ENCODE data around the gene SUCLG2. TPM values are rescaled to one million over a fixed set of nuclear protein-coding genes. Genes with fewer than 3 reads are reported as not detected.

SUCLG2 gene
- total RNA-seq, 1 experiment from 2014 or later, result 22.3 TPM

GRCh38 chr3:67497746-67498145 is 156.7 kb downstream of the SUCLG2 start:
- H3K9ac ChIP-seq (ENCODE audit: low read length), result no peak overlapping the region
- POLR2A ChIA-PET (ENCODE audit: unreplicated experiment), result no interaction called here
- H3K4me2 ChIP-seq (ENCODE audit: low read length), result no peak overlapping the region
- H2AFZ ChIP-seq (ENCODE audit: low read length), result no peak overlapping the region
- ATAC-seq, result no peak
- CTCF ChIA-PET, result no interaction called here
- no peaks in the 10 kb centered on the region for H3K27me3 ChIP-seq (ENCODE audit: low read length)
- H3F3A ChIP-seq (ENCODE audit: low read length, unreplicated experiment), result no peaks in the 10 kb centered on the region
- no peaks in the 10 kb centered on the region for H3K9me2 ChIP-seq (replicated peaks; ENCODE audit: low read length)
- no peaks in the 10 kb centered on the region; the same call in 1 of the 2 replicates for H3K36me3 ChIP-seq (ENCODE audit: low read depth, low read length)
- BruUV-seq (replicated peaks), result no TSS peak
- no peaks in the 10 kb centered on the region for H4K20me1 ChIP-seq (ENCODE audit: low read length)
- intact Hi-C loops (cut with micrococcal nuclease), result no loop called here
- no peaks in the 10 kb centered on the region for H3K9me3 ChIP-seq (ENCODE audit: low read length)
- no peak for DNase-seq
- H3K4me1 ChIP-seq (ENCODE audit: insufficient read depth, low read length), result no peaks in the 10 kb centered on the region
- H3K4me3 ChIP-seq (ENCODE audit: low read length), result no peak overlapping the region
- H3K27ac ChIP-seq (ENCODE audit: low read length), result no peak overlapping the region
- TF ChIP-seq EZH2phosphoT487 (IDR thresholded peaks at IDR 0.05; ENCODE audit: borderline replicate concordance, low read length) (no peak), EZH2 (IDR thresholded peaks at IDR 0.05; ENCODE audit: low read length, unreplicated experiment) (no peak)
- no peaks in the 10 kb centered on the region for H3K79me2 ChIP-seq (ENCODE audit: low read length)

- H3K27me3 ChIP-seq (ENCODE audit: low read length), result no peaks in the 10 kb centered on the region
- H3K79me2 ChIP-seq (ENCODE audit: low read length), result no peaks in the 10 kb centered on the region
- H4K20me1 ChIP-seq (ENCODE audit: low read length), result no peaks in the 10 kb centered on the region
- no peaks in the 10 kb centered on the region for H3K9me2 ChIP-seq (replicated peaks; ENCODE audit: low read length)
- no peaks in the 10 kb centered on the region for H3K9me3 ChIP-seq (ENCODE audit: low read length)
- H3K36me3 ChIP-seq (ENCODE audit: low read depth, low read length), result no peaks in the 10 kb centered on the region; the same call in 1 of the 2 replicates
- POLR2A ChIA-PET (ENCODE audit: unreplicated experiment), result no interaction called here
- ATAC-seq, result no peak
- H3K4me3 ChIP-seq (ENCODE audit: low read length), result no peak overlapping the region
- CTCF ChIA-PET, result no interaction called here
- H3K27ac ChIP-seq (ENCODE audit: low read length), result no peak overlapping the region
- no peak overlapping the region for H2AFZ ChIP-seq (ENCODE audit: low read length)
- no peak for DNase-seq
- H3F3A ChIP-seq (ENCODE audit: low read length, unreplicated experiment), result no peaks in the 10 kb centered on the region
- no peaks in the 10 kb centered on the region for H3K4me1 ChIP-seq (ENCODE audit: insufficient read depth, low read length)
- no TSS peak for BruUV-seq (replicated peaks)
- intact Hi-C loops (cut with micrococcal nuclease), result no loop called here
- TF ChIP-seq CTCF (conservative IDR thresholded peaks at IDR 0.05; ENCODE audit: low read depth, low read length), result no peak
- TF ChIP-seq EZH2 (IDR thresholded peaks at IDR 0.05; ENCODE audit: low read length, unreplicated experiment), result no peak
- TF ChIP-seq EZH2phosphoT487 (IDR thresholded peaks at IDR 0.05; ENCODE audit: borderline replicate concordance, low read length), result no peak
- no peak overlapping the region for H3K4me2 ChIP-seq (ENCODE audit: low read length)
- H3K9ac ChIP-seq (ENCODE audit: low read length), result no peak overlapping the region
These were observed 158.7 kb downstream of the SUCLG2 start for GRCh38 chr3:67495751-67496150.

- Histone ChIP-seq H4K20me1 (ENCODE audit: low read length) (no peaks in the 10 kb centered on the region), H3K4me1 (ENCODE audit: insufficient read depth, low read length) (no peaks in the 10 kb centered on the region), H3F3A (ENCODE audit: low read length, unreplicated experiment) (no peaks in the 10 kb centered on the region), H2AFZ (ENCODE audit: low read length) (no peak overlapping the region), H3K9me2 (replicated peaks; ENCODE audit: low read length) (no peaks in the 10 kb centered on the region), H3K9me3 (ENCODE audit: low read length) (no peaks in the 10 kb centered on the region), H3K4me2 (ENCODE audit: low read length) (no peak overlapping the region), H3K79me2 (ENCODE audit: low read length) (no peaks in the 10 kb centered on the region), H3K9ac (ENCODE audit: low read length) (no peak overlapping the region), H3K27me3 (ENCODE audit: low read length) (no peaks in the 10 kb centered on the region), H3K36me3 (ENCODE audit: low read depth, low read length) (no peaks in the 10 kb centered on the region; the same call in 1 of the 2 replicates), H3K27ac (ENCODE audit: low read length) (no peak overlapping the region), H3K4me3 (ENCODE audit: low read length) (no peak overlapping the region)
- DNase-seq, result no peak
- ATAC-seq, result no peak
- no TSS peak for BruUV-seq (replicated peaks)
- CTCF ChIA-PET, result no interaction called here
- intact Hi-C loops (cut with micrococcal nuclease), result no loop called here
- POLR2A ChIA-PET (ENCODE audit: unreplicated experiment), result no interaction called here
- TF ChIP-seq EZH2phosphoT487 (IDR thresholded peaks at IDR 0.05; ENCODE audit: borderline replicate concordance, low read length) (no peak), CTCF (conservative IDR thresholded peaks at IDR 0.05; ENCODE audit: low read depth, low read length) (no peak)
These were observed 160.6 kb downstream of the SUCLG2 start for GRCh38 chr3:67493808-67494207.
